Activated CD4-positive, alpha-beta T cell treated with anti-CD3 and anti-CD28 coated beads for 4 hours (primary cell): ENCODE results near the gene TESK1.

Source experiments
- DNase-seq, 2 donors: peaks; one replicate each; pipeline ENCODE4 v3.0.0-alpha.2; 2020

Gene TESK1

DNA sequence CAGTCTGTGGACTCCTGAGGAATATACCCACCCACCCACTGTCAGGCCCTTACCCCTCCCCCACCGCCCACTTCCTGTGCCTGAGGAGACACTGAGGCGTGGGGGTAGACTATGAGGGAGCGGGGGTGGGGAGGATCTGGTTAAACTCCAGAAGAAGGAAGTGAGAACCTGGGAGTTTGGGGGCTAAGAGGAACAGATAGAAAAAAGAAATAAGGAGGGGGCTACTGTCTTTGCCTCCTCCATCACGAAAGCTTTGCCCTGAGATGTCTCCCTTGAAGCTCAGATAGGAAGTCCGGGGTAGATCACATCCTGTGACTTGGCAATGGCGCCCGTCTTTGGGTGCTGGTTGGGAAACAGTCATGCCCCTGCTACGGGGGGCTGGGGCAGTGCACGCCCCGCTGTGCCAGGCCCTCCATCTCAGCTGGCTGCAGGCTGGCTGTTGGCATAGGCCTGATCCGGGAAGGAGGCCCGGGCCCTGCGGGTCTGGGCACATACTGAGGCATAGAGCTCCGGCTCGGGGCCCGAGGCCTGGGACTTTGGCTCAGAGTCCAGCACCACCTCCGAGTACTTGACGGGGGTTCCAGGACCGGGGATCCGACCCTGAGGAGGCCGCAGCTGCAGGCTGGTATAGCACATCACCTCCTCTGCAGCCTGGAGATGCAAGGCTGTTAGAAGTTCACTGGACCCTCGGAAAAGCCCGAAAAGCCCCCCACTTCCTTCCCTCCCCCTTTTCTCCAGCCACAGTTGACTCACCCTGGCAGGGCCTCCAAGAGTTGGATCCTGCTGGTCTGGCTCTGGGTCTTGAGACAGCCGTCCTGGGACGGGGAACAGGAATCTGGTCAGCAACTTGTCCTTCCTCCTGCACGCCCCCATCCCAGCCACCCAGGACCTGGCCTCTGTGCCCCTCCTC lies 44.6 kb downstream of the TESK1 start:
- DNase-seq = peak; percentile 53 to 64

DNA sequence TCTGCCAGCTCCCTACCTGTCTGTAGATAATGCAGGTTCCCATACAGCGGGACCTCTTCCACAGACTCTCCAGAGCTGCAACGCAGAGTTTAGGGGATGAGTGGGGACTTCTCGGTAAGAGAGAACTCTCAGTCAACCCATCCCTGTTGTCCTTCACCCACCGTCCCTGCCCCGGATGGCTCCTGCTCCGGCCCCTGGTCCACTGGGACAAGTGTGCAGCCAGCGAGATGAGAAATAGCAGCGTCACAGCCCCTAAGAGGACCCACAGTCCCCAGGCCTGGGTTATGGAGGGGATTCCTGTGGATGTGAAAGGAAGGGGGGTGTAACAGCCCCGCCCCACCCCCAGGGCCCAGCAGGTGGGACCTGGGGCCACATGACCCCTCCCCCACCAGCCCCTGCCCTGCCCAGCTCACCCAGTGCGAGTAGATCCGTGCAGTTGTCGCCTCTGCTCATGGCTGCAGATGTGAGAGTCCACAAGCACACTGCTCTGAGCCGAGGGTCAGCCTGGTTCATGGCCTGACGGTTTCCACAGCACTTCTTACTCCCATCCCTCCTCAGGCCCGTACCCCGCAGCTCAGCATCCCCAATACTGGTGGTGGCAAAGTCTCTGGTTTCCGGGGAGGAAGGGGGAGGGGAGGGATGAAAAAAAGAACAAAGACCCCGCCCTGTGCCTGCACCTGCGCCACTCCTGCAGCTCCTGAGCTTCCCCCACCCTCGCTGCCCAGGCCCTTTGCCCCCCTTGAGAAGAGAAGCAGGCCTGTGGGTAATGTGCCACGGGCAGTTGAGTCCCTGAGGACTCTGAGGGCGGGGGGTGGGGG lies 45.5 kb downstream of the TESK1 start, which contains the start of gene SIT1:
SIT1 (minus strand) TSS at position 591 of the 818 bp plus-strand sequence; CDS start at position 513, 78 bp downstream.
- no peak for DNase-seq

DNA sequence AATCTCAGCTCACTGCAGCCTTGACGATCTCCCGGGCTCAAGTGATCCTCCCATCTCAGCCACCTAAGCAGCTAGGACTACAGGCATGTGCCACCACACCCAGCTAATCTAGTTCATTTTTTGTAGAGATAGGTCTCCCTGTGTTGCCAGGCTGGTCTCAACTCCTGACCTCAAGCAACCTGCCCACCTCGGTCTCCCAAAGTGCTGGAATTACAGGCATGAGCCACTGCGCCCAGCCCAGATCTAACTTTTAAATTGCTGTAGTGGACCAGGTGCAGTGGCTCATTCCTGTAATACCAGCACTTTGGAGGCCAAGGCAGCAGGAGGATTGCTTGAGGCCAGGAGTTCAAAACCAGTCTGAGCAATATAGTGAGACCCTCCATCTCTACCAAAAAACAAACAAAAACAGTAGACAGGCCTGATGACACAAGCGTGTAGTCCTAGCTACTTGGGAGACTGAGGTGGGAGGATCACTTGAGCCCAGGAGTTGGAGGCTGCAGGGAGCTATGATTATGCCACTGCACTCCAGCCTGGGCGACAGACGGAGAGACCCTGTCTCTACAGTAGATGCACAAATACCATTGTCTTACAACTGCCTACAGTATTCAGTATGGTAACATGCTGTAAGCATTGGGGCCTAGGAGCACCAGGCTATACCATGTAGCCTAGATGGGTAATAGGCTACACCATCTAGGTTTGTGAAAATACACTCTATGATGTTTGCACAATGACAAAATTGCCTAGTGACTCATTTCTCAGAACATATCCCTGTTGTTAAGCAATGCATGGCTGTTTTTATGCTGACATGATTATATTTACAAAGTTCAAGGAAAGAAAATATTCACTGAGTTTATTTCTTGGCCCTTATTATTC lies 47.1 kb downstream of the TESK1 start:
- no peak for DNase-seq

DNA sequence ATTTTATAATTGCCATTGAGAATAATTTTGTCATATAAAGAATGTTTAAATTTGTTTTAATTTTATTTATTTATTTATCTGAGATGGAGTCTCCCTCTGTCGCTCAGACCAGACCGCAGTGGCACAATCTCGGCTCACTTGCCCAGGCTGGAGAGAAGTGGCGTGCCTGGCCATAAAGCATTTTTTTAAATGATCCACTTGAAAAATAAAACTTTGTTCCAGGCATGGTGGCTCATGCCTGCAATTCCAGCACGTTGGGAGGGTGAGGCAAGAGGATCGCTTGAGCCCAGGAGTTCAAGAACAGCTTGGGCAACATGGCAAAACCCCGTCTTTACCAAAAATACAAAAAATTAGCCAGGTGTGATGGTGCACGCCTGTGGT lies 47.8 kb downstream of the TESK1 start:
- DNase-seq = no peak

DNA sequence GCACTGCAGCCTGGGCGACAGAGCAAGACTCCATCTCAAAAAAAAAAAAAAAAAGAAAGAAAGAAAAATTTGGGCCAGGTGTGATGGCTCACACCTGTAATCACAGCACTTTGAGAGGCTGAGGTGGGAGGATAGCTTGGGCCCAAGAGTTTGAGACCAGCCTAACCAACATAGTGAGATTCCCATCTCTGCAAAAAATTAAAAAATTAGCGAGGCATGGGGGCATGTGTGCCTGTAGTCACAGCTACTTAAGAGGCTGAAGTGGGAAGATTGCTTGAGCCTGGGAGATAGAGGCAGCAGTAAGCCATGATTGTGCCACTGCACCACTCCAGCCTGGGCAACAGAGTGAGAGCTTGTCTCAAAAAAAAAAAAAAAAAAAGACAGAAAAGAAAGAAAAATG lies 48.5 kb downstream of the TESK1 start:
- no peak for DNase-seq

DNA sequence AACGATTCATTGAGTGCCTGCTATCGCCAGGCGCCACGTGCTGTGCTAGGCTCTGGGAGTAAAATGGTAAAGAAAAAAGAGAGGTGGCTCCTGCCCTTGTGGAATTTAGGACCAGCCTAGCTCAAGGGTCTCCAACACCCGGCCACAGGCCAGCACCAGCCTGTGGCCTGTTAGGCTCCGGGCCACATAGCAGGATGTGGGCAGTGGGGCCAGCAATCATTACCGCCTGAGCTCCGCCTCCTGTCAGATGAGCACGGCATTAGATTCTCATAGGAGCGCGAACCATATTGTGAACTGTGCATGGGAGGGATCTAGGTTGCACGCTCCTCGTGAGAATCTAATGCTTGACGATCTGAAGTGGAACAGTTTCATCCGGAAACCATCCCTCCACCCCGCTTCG lies 51.3 kb downstream of the TESK1 start:
- DNase-seq = no peak

DNA sequence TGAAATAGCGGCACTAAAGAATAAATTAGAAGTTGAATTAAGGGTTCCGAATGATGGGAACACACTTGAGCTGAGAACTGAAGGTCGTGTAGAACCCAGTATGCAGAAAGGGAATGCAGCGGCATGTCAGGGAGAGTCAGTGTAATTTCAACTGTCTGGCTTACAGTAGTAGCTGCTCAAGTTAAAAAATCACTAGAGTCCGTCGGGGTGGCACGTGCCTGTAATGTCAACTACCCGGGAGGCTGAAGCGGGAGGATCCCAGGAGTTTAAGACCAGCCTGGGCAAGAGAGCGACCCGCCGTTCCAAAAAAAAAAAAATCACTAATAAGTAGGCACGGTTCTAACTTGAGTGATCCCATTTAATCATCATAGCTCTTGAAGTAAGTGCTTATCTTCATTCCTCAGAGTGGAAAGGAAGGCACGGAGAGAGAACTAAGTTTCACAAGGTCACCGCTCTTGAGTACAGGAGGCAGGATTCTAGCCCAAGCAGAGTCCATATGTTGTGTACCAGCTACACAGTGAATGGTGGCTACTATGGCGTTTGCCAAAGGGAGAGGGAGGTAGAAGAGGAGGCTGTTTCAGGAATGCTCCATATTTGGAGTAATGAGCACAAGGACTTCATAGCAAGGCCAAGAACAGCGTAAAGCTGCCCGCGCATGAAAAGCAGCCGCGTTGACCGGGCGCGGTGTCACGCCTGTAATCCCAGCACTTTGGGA lies 51.9 kb downstream of the TESK1 start:
- DNase-seq = no peak

DNA sequence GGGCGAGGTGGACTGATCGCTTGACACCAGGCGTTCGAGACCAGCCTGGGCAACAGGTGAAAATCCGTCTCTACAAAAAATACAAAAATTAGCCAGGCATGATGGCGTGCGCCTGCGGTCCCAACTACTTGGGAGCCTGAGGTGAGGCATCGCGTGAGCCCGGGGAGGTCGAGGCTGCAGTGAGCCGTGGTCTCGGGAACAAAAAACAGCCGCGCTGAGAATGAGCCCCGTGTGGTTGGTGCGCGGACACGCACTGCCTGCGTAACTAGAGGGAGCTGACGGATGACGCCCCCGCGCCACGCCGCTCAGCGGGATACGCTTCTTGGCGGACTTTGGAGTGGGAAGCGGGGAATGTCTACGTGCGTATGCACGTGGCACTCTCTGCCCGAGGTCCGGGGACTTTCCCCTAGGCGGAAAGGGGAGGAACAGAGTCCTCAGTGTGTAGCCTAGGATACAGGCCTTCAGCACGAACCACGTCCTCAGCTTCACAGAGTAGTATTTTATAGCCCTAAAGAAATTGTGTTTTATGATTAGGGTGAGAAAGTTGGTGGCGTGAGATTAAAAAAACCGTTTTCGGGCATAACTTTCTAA lies 52.6 kb downstream of the TESK1 start, which contains the start of gene RMRP:
RMRP (minus strand) TSS at position 474 of the 591 bp plus-strand sequence.
- DNase-seq = peak; percentile 92 to 95

DNA sequence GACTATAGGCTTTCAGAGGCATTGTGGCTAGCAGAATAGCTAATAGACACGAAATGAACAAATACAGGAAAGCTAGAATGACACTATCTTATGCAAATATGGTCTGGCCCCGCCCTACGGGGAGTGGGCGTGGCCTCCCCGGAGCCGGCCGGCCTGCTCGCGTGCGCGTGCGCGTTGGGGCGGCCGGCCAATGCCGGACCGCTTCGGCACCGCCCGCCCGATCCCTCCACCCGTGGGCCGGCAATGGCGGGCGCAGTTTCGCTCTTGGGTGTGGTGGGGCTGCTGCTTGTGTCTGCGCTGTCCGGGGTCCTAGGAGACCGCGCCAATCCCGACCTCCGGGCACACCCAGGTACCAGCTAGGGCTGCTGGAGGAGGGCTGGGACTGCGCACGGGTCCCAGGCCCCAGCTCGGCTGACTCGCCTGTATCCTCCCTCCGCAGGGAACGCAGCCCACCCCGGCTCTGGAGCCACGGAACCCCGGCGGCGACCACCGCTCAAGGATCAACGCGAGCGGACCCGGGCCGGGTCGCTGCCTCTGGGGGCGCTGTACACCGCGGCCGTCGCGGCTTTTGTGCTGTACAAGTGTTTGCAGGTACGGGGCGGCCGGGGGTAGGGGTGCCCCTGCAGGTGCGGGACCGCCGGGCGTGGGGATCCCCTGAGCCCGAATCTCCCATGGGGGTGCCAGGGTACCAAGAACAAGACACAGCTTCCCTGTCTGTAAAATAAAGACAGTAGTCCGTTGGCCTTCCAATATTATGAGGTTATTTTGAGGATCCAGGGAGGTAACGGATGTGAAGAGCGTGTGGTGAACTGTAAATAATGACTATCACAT lies 53.3 kb downstream of the TESK1 start, which contains the start of gene CCDC107:
CCDC107 (plus strand) TSS at position 156 of the 831 bp plus-strand sequence; CDS start at position 244, 88 bp downstream.
- DNase-seq = peak; percentile 79 to 87

DNA sequence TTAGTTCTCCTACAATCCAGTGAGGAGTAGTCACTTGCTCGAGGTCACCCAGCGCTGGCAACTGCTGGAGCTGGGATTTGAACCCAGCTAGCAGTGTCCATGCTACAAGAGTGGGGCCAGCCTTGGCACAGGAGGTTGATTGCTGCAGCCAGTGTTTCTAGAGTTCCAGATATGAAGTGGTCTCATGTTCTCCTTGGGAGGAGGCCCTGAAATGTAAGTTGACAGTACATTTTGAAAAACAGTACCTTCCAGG lies 53.8 kb downstream of the TESK1 start:
- no peak for DNase-seq

DNA sequence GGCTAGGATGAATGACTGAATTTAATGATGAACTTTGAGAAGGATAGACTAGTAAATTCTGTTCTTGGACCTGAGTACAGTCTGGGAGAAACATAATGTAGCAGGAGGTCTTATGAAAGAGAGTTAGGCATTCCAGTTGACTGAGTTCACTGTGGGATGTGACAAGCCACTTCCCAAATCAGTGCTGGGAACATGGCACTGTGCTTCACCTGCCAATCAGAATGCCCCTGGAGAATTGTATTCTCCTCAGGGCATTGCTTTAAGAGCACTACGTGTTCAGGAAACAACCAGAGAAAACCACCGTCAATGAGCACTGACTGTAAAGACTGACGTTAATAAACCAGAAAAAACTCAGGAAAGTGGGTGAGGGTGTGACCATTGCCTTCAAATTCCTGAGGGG lies 54.3 kb downstream of the TESK1 start:
- no peak for DNase-seq
